GM23338 (cell line): ENCODE data around the gene CSF1R. TPM values are rescaled to one million over a fixed set of nuclear protein-coding genes. Genes with fewer than 3 reads are reported as not detected.

ENCODE experiments used
- ATAC-seq: fragments of 200-7000 bp; cut with Tn5 transposase; 3 replicates; pipeline ENCODE4 v1.9.1; 2020
- DNase-seq: peaks from one replicate; pipeline ENCODE4 v3.0.0-alpha.2; 2015; ENCODE audit warnings: low spot score
- H2AFZ ChIP-seq: fragments of 200-600 bp; sonication (generic); 2 replicates; pipeline ENCODE4 v1.8.0; 2016; ENCODE audit warnings: antibody characterized with exemption, mild to moderate bottlenecking, moderate library complexity
- H3F3A ChIP-seq: fragments of 200-600 bp; sonication (generic); replicated peaks from 2 replicates; pipeline ENCODE4 v1.8.0; 2017; ENCODE audit warnings: antibody characterized with exemption, mixed run types, low read depth
- H3K27ac ChIP-seq: fragments of 200-600 bp; sonication (generic); 2 replicates; pipeline ENCODE4 v1.6.1; 2016; ENCODE audit warnings: low read depth
- H3K27me3 ChIP-seq: fragments of 200-600 bp; sonication (generic); 2 replicates; pipeline ENCODE4 v1.8.0; 2016; ENCODE audit warnings: mild to moderate bottlenecking, mixed run types, moderate library complexity; ENCODE audit not compliant: insufficient read depth
- H3K36me3 ChIP-seq: fragments of 200-600 bp; sonication (generic); 2 replicates; pipeline ENCODE4 v1.8.0; 2016; ENCODE audit warnings: mild to moderate bottlenecking; ENCODE audit not compliant: insufficient read depth
- H3K4me1 ChIP-seq: fragments of 200-600 bp; sonication (generic); 2 replicates; pipeline ENCODE4 v1.8.0; 2016; ENCODE audit warnings: mild to moderate bottlenecking, moderate library complexity; ENCODE audit not compliant: insufficient read depth
- H3K4me2 ChIP-seq: fragments of 200-600 bp; sonication (generic); 2 replicates; pipeline ENCODE4 v1.7.1; 2017; ENCODE audit warnings: mixed run types
- H3K4me3 ChIP-seq: fragments of 200-600 bp; sonication (generic); 2 replicates; pipeline ENCODE4 v1.6.1; 2016; ENCODE audit warnings: mixed run types
- H3K79me2 ChIP-seq: fragments of 200-600 bp; sonication (generic); replicated peaks from 2 replicates; pipeline ENCODE4 v1.8.0; 2017; ENCODE audit warnings: mild to moderate bottlenecking; ENCODE audit not compliant: insufficient read depth
- H3K9me2 ChIP-seq: fragments of 200-600 bp; sonication (generic); 2 replicates; pipeline ENCODE4 v1.8.0; 2017; ENCODE audit not compliant: insufficient read depth
- H4K20me1 ChIP-seq: fragments of 200-600 bp; sonication (generic); replicated peaks from 2 replicates; pipeline ENCODE4 v1.8.0; 2017; ENCODE audit warnings: mild to moderate bottlenecking; ENCODE audit not compliant: insufficient read depth
- H3K27ac Mint-ChIP-seq: 2 replicates; pipeline ENCODE4 v1.8.0; 2020; ENCODE audit warnings: inconsistent platforms, mild to moderate bottlenecking, moderate library complexity, mixed read lengths
- H3K27me3 Mint-ChIP-seq: 3 replicates; pipeline ENCODE4 v1.8.0; 2022; ENCODE audit warnings: low read depth, mild to moderate bottlenecking, moderate library complexity, mixed read lengths, inconsistent platforms; ENCODE audit not compliant: insufficient read depth, poor library complexity
- H3K36me3 Mint-ChIP-seq: 3 replicates; pipeline ENCODE4 v1.8.0; 2021; ENCODE audit warnings: low read depth, mild to moderate bottlenecking, inconsistent platforms, moderate library complexity, mixed read lengths
- H3K4me1 Mint-ChIP-seq: 3 replicates; pipeline ENCODE4 v1.8.0; 2020; ENCODE audit warnings: mild to moderate bottlenecking, inconsistent platforms, mixed read lengths
- H3K4me3 Mint-ChIP-seq: 3 replicates; pipeline ENCODE4 v1.8.0; 2021; ENCODE audit warnings: moderate library complexity, mild to moderate bottlenecking, inconsistent platforms, mixed read lengths
- H3K9me3 Mint-ChIP-seq: 3 replicates; pipeline ENCODE4 v1.8.0; 2020; ENCODE audit warnings: moderate library complexity, mild to moderate bottlenecking, inconsistent platforms, mixed read lengths
- STAT1 ChIP-seq: IDR thresholded peaks from one replicate; pipeline ENCODE4 v1.6.1; 2016; ENCODE audit warnings: antibody characterized with exemption; ENCODE audit not compliant: unreplicated experiment
- polyA plus RNA-seq: library from polyadenylated mRNA; unstranded; fragments of >200 nt; fragmentation: Nextera tagmentation; extraction: Ambion mirVana; gene quantifications from 2 replicates; pipeline ENCODE4 v1.2.1, GENCODE V29; 2016
- total RNA-seq: library from RNA; depleted of rRNA; stranded (reverse); fragments of >200 nt; shearing (Covaris generic); gene quantifications from 2 replicates; pipeline ENCODE4 v1.2.3, GENCODE V29; 2014
- TF ChIP-seq, protein P1 (sequence below): fragments of 250-450 bp; sonication (Bioruptor Pico); IDR thresholded peaks from 2 replicates; pipeline ENCODE4 v1.5.0; 2020; ENCODE audit warnings: mild to moderate bottlenecking, moderate library complexity
- TF ChIP-seq, protein P2 (sequence below), 2 experiments: fragments of 200-600 bp in 1 of 2; sonication (generic) in 1 of 2; conservative IDR thresholded peaks; 2 replicates each; pipeline versions ENCODE4 v1.5.1 to v1.6.1; 2016 to 2017; ENCODE audit warnings: antibody characterized with exemption in 2 of 2, low read depth in 2 of 2, mild to moderate bottlenecking in 2 of 2, moderate library complexity in 1 of 2
- TF ChIP-seq, protein P3 (sequence below): IDR thresholded peaks from one replicate; pipeline ENCODE4 v1.6.1; 2018; ENCODE audit warnings: antibody characterized with exemption; ENCODE audit not compliant: unreplicated experiment
- TF ChIP-seq, protein P4 (sequence below): IDR thresholded peaks from 2 replicates; pipeline ENCODE4 v1.6.1; 2016; ENCODE audit warnings: antibody characterized with exemption

The CSF1R gene
- total and polyA plus RNA-seq, 2 experiments from 2014 or later = 0.21 TPM; not detected in 1

DNA sequence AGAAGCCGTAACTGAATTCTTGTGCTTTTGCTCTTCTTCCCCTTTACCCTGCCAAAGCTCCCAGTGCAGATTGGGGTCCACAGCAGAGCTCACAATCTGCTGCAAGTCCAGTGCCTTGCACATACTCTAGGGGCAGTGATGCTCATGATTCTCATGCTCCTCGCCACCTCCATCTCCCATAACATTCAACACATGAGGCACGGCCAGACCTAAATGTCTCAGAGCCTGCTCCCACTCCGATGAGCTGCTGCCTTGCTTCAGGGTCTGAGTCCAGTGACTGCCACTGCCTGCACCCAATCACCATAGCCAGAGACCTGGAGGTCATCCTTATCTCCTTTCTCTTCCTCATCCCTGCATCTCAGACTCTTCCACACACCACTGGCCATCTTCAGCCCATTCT is 10.5 kb downstream of the CSF1R start (continued):
- TF ChIP-seq, protein P1, sequence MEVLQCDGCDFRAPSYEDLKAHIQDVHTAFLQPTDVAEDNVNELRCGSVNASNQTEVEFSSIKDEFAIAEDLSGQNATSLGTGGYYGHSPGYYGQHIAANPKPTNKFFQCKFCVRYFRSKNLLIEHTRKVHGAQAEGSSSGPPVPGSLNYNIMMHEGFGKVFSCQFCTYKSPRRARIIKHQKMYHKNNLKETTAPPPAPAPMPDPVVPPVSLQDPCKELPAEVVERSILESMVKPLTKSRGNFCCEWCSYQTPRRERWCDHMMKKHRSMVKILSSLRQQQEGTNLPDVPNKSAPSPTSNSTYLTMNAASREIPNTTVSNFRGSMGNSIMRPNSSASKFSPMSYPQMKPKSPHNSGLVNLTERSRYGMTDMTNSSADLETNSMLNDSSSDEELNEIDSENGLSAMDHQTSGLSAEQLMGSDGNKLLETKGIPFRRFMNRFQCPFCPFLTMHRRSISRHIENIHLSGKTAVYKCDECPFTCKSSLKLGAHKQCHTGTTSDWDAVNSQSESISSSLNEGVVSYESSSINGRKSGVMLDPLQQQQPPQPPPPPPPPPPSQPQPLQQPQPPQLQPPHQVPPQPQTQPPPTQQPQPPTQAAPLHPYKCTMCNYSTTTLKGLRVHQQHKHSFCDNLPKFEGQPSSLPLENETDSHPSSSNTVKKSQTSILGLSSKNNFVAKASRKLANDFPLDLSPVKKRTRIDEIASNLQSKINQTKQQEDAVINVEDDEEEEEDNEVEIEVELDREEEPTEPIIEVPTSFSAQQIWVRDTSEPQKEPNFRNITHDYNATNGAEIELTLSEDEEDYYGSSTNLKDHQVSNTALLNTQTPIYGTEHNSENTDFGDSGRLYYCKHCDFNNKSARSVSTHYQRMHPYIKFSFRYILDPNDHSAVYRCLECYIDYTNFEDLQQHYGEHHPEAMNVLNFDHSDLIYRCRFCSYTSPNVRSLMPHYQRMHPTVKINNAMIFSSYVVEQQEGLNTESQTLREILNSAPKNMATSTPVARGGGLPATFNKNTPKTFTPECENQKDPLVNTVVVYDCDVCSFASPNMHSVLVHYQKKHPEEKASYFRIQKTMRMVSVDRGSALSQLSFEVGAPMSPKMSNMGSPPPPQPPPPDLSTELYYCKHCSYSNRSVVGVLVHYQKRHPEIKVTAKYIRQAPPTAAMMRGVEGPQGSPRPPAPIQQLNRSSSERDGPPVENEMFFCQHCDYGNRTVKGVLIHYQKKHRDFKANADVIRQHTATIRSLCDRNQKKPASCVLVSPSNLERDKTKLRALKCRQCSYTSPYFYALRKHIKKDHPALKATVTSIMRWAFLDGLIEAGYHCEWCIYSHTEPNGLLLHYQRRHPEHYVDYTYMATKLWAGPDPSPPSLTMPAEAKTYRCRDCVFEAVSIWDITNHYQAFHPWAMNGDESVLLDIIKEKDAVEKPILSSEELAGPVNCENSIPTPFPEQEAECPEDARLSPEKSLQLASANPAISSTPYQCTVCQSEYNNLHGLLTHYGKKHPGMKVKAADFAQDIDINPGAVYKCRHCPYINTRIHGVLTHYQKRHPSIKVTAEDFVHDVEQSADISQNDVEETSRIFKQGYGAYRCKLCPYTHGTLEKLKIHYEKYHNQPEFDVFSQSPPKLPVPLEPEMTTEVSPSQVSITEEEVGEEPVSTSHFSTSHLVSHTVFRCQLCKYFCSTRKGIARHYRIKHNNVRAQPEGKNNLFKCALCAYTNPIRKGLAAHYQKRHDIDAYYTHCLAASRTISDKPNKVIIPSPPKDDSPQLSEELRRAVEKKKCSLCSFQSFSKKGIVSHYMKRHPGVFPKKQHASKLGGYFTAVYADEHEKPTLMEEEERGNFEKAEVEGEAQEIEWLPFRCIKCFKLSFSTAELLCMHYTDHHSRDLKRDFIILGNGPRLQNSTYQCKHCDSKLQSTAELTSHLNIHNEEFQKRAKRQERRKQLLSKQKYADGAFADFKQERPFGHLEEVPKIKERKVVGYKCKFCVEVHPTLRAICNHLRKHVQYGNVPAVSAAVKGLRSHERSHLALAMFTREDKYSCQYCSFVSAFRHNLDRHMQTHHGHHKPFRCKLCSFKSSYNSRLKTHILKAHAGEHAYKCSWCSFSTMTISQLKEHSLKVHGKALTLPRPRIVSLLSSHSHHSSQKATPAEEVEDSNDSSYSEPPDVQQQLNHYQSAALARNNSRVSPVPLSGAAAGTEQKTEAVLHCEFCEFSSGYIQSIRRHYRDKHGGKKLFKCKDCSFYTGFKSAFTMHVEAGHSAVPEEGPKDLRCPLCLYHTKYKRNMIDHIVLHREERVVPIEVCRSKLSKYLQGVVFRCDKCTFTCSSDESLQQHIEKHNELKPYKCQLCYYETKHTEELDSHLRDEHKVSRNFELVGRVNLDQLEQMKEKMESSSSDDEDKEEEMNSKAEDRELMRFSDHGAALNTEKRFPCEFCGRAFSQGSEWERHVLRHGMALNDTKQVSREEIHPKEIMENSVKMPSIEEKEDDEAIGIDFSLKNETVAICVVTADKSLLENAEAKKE (CRISPR knock-in tag) = no peak
- TF ChIP-seq, protein P2, sequence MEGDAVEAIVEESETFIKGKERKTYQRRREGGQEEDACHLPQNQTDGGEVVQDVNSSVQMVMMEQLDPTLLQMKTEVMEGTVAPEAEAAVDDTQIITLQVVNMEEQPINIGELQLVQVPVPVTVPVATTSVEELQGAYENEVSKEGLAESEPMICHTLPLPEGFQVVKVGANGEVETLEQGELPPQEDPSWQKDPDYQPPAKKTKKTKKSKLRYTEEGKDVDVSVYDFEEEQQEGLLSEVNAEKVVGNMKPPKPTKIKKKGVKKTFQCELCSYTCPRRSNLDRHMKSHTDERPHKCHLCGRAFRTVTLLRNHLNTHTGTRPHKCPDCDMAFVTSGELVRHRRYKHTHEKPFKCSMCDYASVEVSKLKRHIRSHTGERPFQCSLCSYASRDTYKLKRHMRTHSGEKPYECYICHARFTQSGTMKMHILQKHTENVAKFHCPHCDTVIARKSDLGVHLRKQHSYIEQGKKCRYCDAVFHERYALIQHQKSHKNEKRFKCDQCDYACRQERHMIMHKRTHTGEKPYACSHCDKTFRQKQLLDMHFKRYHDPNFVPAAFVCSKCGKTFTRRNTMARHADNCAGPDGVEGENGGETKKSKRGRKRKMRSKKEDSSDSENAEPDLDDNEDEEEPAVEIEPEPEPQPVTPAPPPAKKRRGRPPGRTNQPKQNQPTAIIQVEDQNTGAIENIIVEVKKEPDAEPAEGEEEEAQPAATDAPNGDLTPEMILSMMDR (conservative IDR thresholded peaks at IDR 0.05; ENCODE audit: low read depth in 2 of 2) = no peak; a peak in 1 of 4 replicates
- TF ChIP-seq, protein P3, sequence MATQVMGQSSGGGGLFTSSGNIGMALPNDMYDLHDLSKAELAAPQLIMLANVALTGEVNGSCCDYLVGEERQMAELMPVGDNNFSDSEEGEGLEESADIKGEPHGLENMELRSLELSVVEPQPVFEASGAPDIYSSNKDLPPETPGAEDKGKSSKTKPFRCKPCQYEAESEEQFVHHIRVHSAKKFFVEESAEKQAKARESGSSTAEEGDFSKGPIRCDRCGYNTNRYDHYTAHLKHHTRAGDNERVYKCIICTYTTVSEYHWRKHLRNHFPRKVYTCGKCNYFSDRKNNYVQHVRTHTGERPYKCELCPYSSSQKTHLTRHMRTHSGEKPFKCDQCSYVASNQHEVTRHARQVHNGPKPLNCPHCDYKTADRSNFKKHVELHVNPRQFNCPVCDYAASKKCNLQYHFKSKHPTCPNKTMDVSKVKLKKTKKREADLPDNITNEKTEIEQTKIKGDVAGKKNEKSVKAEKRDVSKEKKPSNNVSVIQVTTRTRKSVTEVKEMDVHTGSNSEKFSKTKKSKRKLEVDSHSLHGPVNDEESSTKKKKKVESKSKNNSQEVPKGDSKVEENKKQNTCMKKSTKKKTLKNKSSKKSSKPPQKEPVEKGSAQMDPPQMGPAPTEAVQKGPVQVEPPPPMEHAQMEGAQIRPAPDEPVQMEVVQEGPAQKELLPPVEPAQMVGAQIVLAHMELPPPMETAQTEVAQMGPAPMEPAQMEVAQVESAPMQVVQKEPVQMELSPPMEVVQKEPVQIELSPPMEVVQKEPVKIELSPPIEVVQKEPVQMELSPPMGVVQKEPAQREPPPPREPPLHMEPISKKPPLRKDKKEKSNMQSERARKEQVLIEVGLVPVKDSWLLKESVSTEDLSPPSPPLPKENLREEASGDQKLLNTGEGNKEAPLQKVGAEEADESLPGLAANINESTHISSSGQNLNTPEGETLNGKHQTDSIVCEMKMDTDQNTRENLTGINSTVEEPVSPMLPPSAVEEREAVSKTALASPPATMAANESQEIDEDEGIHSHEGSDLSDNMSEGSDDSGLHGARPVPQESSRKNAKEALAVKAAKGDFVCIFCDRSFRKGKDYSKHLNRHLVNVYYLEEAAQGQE = no peak

DNA sequence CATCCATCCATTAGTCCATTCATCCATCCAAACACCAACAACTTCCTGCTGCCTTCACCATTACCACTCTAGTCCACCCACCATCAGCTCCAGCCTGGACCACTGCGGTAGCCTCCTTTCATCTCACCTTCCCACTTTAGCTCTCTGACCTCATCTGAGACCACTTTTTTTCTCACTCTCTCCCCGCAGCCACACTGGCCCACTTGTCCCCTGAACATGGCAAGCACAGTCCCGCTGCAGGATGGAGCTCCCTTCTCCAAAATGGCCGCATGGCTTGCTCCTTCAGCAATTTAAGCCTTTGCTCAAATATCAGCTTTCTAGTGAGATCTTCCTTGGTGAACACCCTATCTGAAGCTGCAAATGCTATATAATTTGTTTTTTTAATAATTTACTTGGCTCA is 11.1 kb downstream of the CSF1R start:
- H3K9me3 Mint-ChIP-seq = no peaks in the 10 kb centered on the region
- no peak overlapping the region for H3K27ac Mint-ChIP-seq
- H3K9me2 ChIP-seq = peaks cover 4% of the 10 kb centered on the region; the same call in 1 of the 2 replicates
- no peaks in the 10 kb centered on the region for H3F3A ChIP-seq
- H3K4me1 ChIP-seq = no peaks in the 10 kb centered on the region
- DNase-seq (no peak), ATAC-seq (no peak)
- H3K27ac ChIP-seq = no peak overlapping the region
- H3K4me3 ChIP-seq = no peak overlapping the region
- H4K20me1 ChIP-seq = no peaks in the 10 kb centered on the region
- H3K79me2 ChIP-seq = no peaks in the 10 kb centered on the region
- no peaks in the 10 kb centered on the region for H3K4me1 Mint-ChIP-seq
- H3K27me3 Mint-ChIP-seq = peaks cover 4% of the 10 kb centered on the region
- no peaks in the 10 kb centered on the region for H3K36me3 ChIP-seq
- no peaks in the 10 kb centered on the region for H3K36me3 Mint-ChIP-seq
- H3K27me3 ChIP-seq = no peaks in the 10 kb centered on the region
- H2AFZ ChIP-seq = no peak overlapping the region
- H3K4me3 Mint-ChIP-seq = no peak overlapping the region
- H3K4me2 ChIP-seq = no peak overlapping the region
- TF ChIP-seq, protein P4, sequence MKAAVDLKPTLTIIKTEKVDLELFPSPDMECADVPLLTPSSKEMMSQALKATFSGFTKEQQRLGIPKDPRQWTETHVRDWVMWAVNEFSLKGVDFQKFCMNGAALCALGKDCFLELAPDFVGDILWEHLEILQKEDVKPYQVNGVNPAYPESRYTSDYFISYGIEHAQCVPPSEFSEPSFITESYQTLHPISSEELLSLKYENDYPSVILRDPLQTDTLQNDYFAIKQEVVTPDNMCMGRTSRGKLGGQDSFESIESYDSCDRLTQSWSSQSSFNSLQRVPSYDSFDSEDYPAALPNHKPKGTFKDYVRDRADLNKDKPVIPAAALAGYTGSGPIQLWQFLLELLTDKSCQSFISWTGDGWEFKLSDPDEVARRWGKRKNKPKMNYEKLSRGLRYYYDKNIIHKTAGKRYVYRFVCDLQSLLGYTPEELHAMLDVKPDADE = no peak
- TF ChIP-seq, protein P2 (conservative IDR thresholded peaks at IDR 0.05; ENCODE audit: low read depth in 2 of 2) = no peak
- no peak for TF ChIP-seq STAT1
